ENCODE measurements around the gene NFX1. TPM values are rescaled to one million over a fixed set of nuclear protein-coding genes. Genes with fewer than 3 reads are reported as not detected.

NFX1 gene
- total RNA-seq, result 27.2 and 36.2 TPM in 2 replicates

GRCh38 chr9:33290247-33291030 lies at the start of gene NFX1:
NFX1 (plus strand) TSS chr9:33290516; CDS start chr9:33290573, 57 bp downstream.

GRCh38 chr9:33264473-33265177 lies 25.7 kb upstream of the NFX1 start, which contains the start of the genes BAG1 and CHMP5:
BAG1 (minus strand) TSS chr9:33264708.
CHMP5 (plus strand) TSS chr9:33265049; CDS start chr9:33265079, 30 bp downstream.

GRCh38 chr9:33402371-33402770 lies 112.1 kb downstream of the NFX1 start, which contains the start of gene AQP7:
AQP7 (minus strand) TSS chr9:33402568; CDS start chr9:33401262, 1,306 bp downstream.

Small RNAs within 50 kb of the gene (small RNA-seq; reads per million reads assigned to genes)
- not detected for gene RF00019

Other genes with a start within 250 kb of the NFX1 start
- 23.5 and 29.7 TPM in 2 replicates for gene SMU1, start 213.8 kb upstream of the NFX1 start, total RNA-seq
- gene B4GALT1, start 123.2 kb upstream of the NFX1 start, total RNA-seq, result 14.5 and 15.4 TPM in 2 replicates
- gene SPINK4, start 50.3 kb upstream of the NFX1 start, total RNA-seq, result not detected in 2 replicates
- gene BAG1, start 25.8 kb upstream of the NFX1 start, total RNA-seq, result 18.6 and 25.0 TPM in 2 replicates
- 46.5 and 57.3 TPM in 2 replicates for gene CHMP5, start 25.5 kb upstream of the NFX1 start, total RNA-seq
- 0.59 and 1.1 TPM in 2 replicates for gene AQP7, start 112.1 kb downstream of the NFX1 start, total RNA-seq
- gene AQP3, start 157.1 kb downstream of the NFX1 start, total RNA-seq, result 0.39 and 1.1 TPM in 2 replicates
- 29.4 and 45.0 TPM in 2 replicates for gene NOL6, start 183.4 kb downstream of the NFX1 start, total RNA-seq
- gene ANKRD18B, start 233.7 kb downstream of the NFX1 start, total RNA-seq, result not detected in 2 replicates

Data from subcutaneous preadipocyte (primary cell).